Astrocyte (in vitro differentiated cells and primary cell): ENCODE results near the gene CPM. TPM values are rescaled to one million over a fixed set of nuclear protein-coding genes. Genes with fewer than 3 reads are reported as not detected.

Experiments
- DNase-seq: peaks from one replicate; pipeline ENCODE4 v3.0.0-alpha.2; 2010; ENCODE audit warnings: low read depth
- FAIRE-seq: peaks from 2 replicates; lab custom pipeline; 2011; peaks lifted over from hg19 to GRCh38; lab: Jason Lieb, UNC
- H2AFZ ChIP-seq: 2 replicates; pipeline ENCODE4 v1.6.0; 2012; ENCODE audit warnings: low read depth, low read length, inconsistent platforms
- H3K27ac ChIP-seq: 2 replicates; pipeline ENCODE4 v1.5.1; 2011; ENCODE audit warnings: low read depth, low read length, inconsistent platforms
- H3K27me3 ChIP-seq: 2 replicates; pipeline ENCODE4 v1.6.0; 2011; ENCODE audit warnings: low read length, inconsistent platforms; ENCODE audit not compliant: insufficient read depth
- H3K36me3 ChIP-seq: 2 replicates; pipeline ENCODE4 v1.5.1; 2011; ENCODE audit warnings: low read length, inconsistent platforms; ENCODE audit not compliant: insufficient read depth
- H3K4me1 ChIP-seq: 2 replicates; pipeline ENCODE4 v1.5.1; 2011; ENCODE audit warnings: low read length, inconsistent platforms; ENCODE audit not compliant: insufficient read depth
- H3K4me2 ChIP-seq: 2 replicates; pipeline ENCODE4 v1.6.0; 2012; ENCODE audit warnings: low read length, inconsistent platforms
- H3K4me3 ChIP-seq: 2 replicates; pipeline ENCODE4 v1.5.1; 2011; ENCODE audit warnings: low read depth, mild to moderate bottlenecking, low read length, inconsistent platforms; ENCODE audit not compliant: insufficient read depth
- H3K79me2 ChIP-seq: 2 replicates; pipeline ENCODE4 v1.6.0; 2012; ENCODE audit warnings: mild to moderate bottlenecking, low read length, inconsistent platforms; ENCODE audit not compliant: insufficient read depth
- H3K9ac ChIP-seq: 2 replicates; pipeline ENCODE4 v1.6.0; 2012; ENCODE audit warnings: mild to moderate bottlenecking, low read length, inconsistent platforms
- H3K9me3 ChIP-seq: 2 replicates; pipeline ENCODE4 v1.5.1; 2012; ENCODE audit warnings: low read depth, mild to moderate bottlenecking, low read length, inconsistent platforms; ENCODE audit not compliant: insufficient read depth
- H4K20me1 ChIP-seq: 2 replicates; pipeline ENCODE4 v1.6.0; 2012; ENCODE audit warnings: low read length, inconsistent platforms; ENCODE audit not compliant: insufficient read depth
- H3K27ac Mint-ChIP-seq: one replicate; pipeline ENCODE4 v1.8.0; 2021; ENCODE audit warnings: mild to moderate bottlenecking, mixed read lengths; ENCODE audit not compliant: unreplicated experiment
- H3K27me3 Mint-ChIP-seq: one replicate; pipeline ENCODE4 v1.8.0; 2021; ENCODE audit warnings: low read depth, mixed read lengths; ENCODE audit not compliant: unreplicated experiment
- H3K36me3 Mint-ChIP-seq: one replicate; pipeline ENCODE4 v1.8.0; 2021; ENCODE audit warnings: low read depth, mixed read lengths; ENCODE audit not compliant: unreplicated experiment
- H3K4me1 Mint-ChIP-seq: one replicate; pipeline ENCODE4 v1.8.0; 2021; ENCODE audit warnings: low read depth, mixed read lengths; ENCODE audit not compliant: unreplicated experiment
- H3K4me3 Mint-ChIP-seq: one replicate; pipeline ENCODE4 v1.8.0; 2021; ENCODE audit warnings: mild to moderate bottlenecking, moderate library complexity, mixed read lengths; ENCODE audit not compliant: unreplicated experiment
- H3K9me3 Mint-ChIP-seq: one replicate; pipeline ENCODE4 v1.8.0; 2021; ENCODE audit warnings: mild to moderate bottlenecking, mixed read lengths; ENCODE audit not compliant: unreplicated experiment
- EZH2 ChIP-seq: IDR thresholded peaks from 2 replicates; pipeline ENCODE4 v1.6.1; 2012; ENCODE audit warnings: mild to moderate bottlenecking, low read length, inconsistent platforms; ENCODE audit not compliant: insufficient read depth
- total RNA-seq: library from RNA; stranded (reverse); gene quantifications from 2 replicates; pipeline ENCODE4 v1.2.1, GENCODE V29; 2021
- TF ChIP-seq, protein P1 (sequence below): IDR thresholded peaks from 2 replicates; pipeline ENCODE4 v1.5.1; 2011; ENCODE audit warnings: low read depth, mild to moderate bottlenecking, inconsistent platforms, low read length, moderate library complexity; ENCODE audit not compliant: insufficient read depth

Gene CPM
- total RNA-seq, 1 donor from 2014 or later, result 2.7 TPM

DNA sequence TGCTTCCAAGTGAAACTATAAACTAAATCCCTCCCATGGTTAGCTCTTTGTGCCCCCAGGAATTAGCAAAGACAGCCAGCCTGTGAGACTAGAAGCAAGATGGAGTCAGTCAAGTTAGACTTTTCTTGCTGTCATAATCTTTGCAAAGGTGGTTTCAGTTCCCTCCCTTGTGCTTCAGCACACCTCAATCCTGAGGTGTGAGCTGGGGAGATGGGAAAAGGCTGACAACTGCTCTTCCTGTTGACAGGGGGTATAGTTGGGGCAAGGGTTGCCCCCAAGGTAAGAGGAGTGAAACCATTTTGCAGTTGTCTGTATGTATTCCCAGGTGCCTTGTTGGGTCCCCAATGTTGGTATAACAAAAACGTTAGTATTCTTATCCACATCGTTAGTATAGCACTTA is 12.3 kb upstream of the CPM start:
- no peak overlapping the region for H3K27ac ChIP-seq
- Mint-ChIP-seq H3K27ac (no peak overlapping the region), H3K27me3 (peaks cover 2% of the 10 kb centered on the region), H3K4me3 (no peak overlapping the region), H3K36me3 (no peaks in the 10 kb centered on the region), H3K4me1 (no peaks in the 10 kb centered on the region), H3K9me3 (no peaks in the 10 kb centered on the region)
- no peaks in the 10 kb centered on the region for H3K36me3 ChIP-seq
- FAIRE-seq, result no peak
- H3K4me2 ChIP-seq, result no peak overlapping the region
- H2AFZ ChIP-seq, result no peak overlapping the region
- DNase-seq, result no peak
- H3K27me3 ChIP-seq, result no peaks in the 10 kb centered on the region
- no peaks in the 10 kb centered on the region for H3K79me2 ChIP-seq
- no peak overlapping the region for H3K4me3 ChIP-seq
- no peak overlapping the region for H3K9ac ChIP-seq
- H3K9me3 ChIP-seq, result no peaks in the 10 kb centered on the region
- no peak for TF ChIP-seq EZH2
- TF ChIP-seq, protein P1, sequence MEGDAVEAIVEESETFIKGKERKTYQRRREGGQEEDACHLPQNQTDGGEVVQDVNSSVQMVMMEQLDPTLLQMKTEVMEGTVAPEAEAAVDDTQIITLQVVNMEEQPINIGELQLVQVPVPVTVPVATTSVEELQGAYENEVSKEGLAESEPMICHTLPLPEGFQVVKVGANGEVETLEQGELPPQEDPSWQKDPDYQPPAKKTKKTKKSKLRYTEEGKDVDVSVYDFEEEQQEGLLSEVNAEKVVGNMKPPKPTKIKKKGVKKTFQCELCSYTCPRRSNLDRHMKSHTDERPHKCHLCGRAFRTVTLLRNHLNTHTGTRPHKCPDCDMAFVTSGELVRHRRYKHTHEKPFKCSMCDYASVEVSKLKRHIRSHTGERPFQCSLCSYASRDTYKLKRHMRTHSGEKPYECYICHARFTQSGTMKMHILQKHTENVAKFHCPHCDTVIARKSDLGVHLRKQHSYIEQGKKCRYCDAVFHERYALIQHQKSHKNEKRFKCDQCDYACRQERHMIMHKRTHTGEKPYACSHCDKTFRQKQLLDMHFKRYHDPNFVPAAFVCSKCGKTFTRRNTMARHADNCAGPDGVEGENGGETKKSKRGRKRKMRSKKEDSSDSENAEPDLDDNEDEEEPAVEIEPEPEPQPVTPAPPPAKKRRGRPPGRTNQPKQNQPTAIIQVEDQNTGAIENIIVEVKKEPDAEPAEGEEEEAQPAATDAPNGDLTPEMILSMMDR, result no peak
- no peaks in the 10 kb centered on the region for H4K20me1 ChIP-seq
- no peaks in the 10 kb centered on the region for H3K4me1 ChIP-seq

DNA sequence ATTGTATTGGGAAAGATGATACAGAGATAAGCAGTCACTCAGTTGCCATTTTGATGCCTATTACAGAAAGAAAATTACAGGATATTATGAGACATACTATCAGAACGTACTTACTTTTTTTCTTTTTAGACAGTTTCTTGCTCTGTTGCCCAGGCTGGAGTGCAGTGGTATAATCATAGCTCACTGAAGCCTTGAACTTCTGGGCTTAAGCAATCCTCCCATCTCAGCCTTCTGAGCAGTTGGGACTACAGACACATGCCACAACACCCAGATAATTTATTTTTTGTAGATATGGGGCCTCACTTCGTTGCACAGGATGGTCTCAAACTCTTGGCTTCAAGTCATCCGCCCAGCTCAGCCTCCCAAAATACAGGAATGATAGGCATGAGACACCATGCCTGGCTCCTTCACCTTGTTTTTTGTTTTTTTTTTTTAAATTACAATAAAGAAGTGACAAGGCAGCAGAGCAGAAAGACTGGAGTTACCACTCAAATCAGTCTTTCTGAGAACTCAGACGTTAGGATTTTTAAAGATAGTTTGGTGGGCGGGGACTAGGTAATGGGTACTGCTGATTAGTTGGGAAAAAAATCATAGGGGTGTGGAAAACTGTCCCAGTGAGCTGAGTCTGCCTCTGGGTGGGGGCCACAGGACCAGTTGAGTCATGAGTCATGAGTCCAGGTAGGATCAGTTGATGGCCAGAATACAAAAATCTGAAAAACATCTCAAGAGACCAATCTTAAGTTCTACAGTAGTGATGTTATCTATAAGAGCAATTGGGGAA is 11.5 kb upstream of the CPM start:
- no peaks in the 10 kb centered on the region for H3K9me3 ChIP-seq
- no peak overlapping the region for H3K4me3 ChIP-seq
- no peak for DNase-seq
- H3K4me1 Mint-ChIP-seq, result no peaks in the 10 kb centered on the region
- H3K27me3 Mint-ChIP-seq, result peaks cover 1% of the 10 kb centered on the region
- no peaks in the 10 kb centered on the region for H3K36me3 ChIP-seq
- H3K4me2 ChIP-seq, result no peak overlapping the region
- H3K9me3 Mint-ChIP-seq, result no peaks in the 10 kb centered on the region
- H3K79me2 ChIP-seq, result no peaks in the 10 kb centered on the region
- H3K36me3 Mint-ChIP-seq, result no peaks in the 10 kb centered on the region
- H3K4me1 ChIP-seq, result no peaks in the 10 kb centered on the region
- H4K20me1 ChIP-seq, result no peaks in the 10 kb centered on the region
- no peak overlapping the region for H3K9ac ChIP-seq
- H3K4me3 Mint-ChIP-seq, result no peak overlapping the region
- no peak overlapping the region for H3K27ac ChIP-seq
- FAIRE-seq, result no peak
- H2AFZ ChIP-seq, result no peak overlapping the region
- H3K27ac Mint-ChIP-seq, result no peak overlapping the region
- no peaks in the 10 kb centered on the region for H3K27me3 ChIP-seq
- TF ChIP-seq, protein P1, result no peak
- no peak for TF ChIP-seq EZH2

DNA sequence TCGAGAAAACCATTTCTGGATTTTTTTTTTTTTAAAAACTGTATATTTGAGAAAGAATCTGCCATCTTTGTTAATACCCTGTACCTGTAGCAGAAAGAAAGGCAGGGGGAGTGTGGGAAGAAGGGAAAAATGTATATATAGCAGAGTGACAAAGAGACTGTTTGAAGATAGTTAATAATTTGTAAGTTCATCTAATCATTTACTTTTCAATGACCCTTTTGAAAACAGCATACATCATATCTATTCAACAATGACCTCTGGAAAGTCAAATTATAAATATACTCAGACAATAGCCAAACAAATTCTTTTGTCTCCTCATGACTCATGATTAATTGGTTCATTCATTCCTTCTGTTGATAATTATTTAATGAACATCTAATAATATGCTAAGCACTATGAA is 10.9 kb upstream of the CPM start:
- Histone ChIP-seq H3K27ac (no peak overlapping the region), H3K4me1 (no peaks in the 10 kb centered on the region), H3K27me3 (no peaks in the 10 kb centered on the region), H3K4me3 (no peak overlapping the region), H2AFZ (no peak overlapping the region), H3K79me2 (no peaks in the 10 kb centered on the region), H3K9ac (no peak overlapping the region), H4K20me1 (no peaks in the 10 kb centered on the region), H3K4me2 (no peak overlapping the region), H3K36me3 (no peaks in the 10 kb centered on the region), H3K9me3 (no peaks in the 10 kb centered on the region)
- H3K4me3 Mint-ChIP-seq, result no peak overlapping the region
- no peaks in the 10 kb centered on the region for H3K36me3 Mint-ChIP-seq
- H3K27me3 Mint-ChIP-seq, result no peaks in the 10 kb centered on the region
- H3K27ac Mint-ChIP-seq, result no peak overlapping the region
- no peak for DNase-seq
- no peaks in the 10 kb centered on the region for H3K9me3 Mint-ChIP-seq
- TF ChIP-seq, protein P1, result no peak
- H3K4me1 Mint-ChIP-seq, result no peaks in the 10 kb centered on the region
- no peak for FAIRE-seq
